Heart left ventricle (tissue), 16 donors: Measurements from ENCODE around the gene PACSIN1. TPM values are rescaled to one million over a fixed set of nuclear protein-coding genes. Genes with fewer than 3 reads are reported as not detected.
"Not testable (repeated sequence)": the region's sequence is repeated elsewhere in the genome, so short reads cannot be mapped to it uniquely, and the experiment has no call there.

ENCODE experiments used
- ATAC-seq, 4 donors: fragments of 200-7000 bp; cut with Tn5 transposase; one replicate each; pipeline ENCODE4 v1.9.1; 2020 to 2022; ENCODE audit warnings: moderate library complexity in 4 of 4, mild to moderate bottlenecking in 3 of 4, moderate number of reproducible peaks in 1 of 4
- DNase-seq, 5 donors: peaks; one replicate each; pipeline ENCODE4 v3.0.0-alpha.2; 2020
- H3K27ac ChIP-seq, 12 donors: fragments of 200-600 bp; sonication (generic) in 4 of 12; one replicate each; pipeline versions ENCODE4 v1.5.0 to v1.8.0; 2016 to 2022; ENCODE audit warnings: mild to moderate bottlenecking in 2 of 12
- H3K27me3 ChIP-seq, 9 donors: fragments of 200-600 bp; sonication (generic) in 2 of 9; one replicate each; pipeline versions ENCODE4 v1.5.1 to v1.8.0; 2016 to 2022; ENCODE audit warnings: mild to moderate bottlenecking in 3 of 9
- H3K36me3 ChIP-seq, 9 donors: fragments of 200-600 bp; sonication (generic) in 2 of 9; one replicate each; pipeline versions ENCODE4 v1.5.0 to v1.8.0; 2018 to 2022; ENCODE audit warnings: mild to moderate bottlenecking in 2 of 9
- H3K4me1 ChIP-seq, 12 donors: fragments of 200-600 bp; sonication (generic) in 4 of 12; one replicate each; pipeline versions ENCODE4 v1.5.0 to v1.8.0; 2016 to 2022; ENCODE audit warnings: mild to moderate bottlenecking in 3 of 12
- H3K4me3 ChIP-seq, 12 donors: fragments of 200-600 bp; sonication (generic) in 4 of 12; one replicate each; pipeline versions ENCODE4 v1.5.0 to v1.8.0; 2017 to 2022; ENCODE audit warnings: mild to moderate bottlenecking in 9 of 12, moderate library complexity in 4 of 12
- H3K9me3 ChIP-seq, 12 donors: fragments of 200-600 bp; sonication (generic) in 4 of 12; one replicate each; pipeline versions ENCODE4 v1.5.0 to v1.8.0; 2016 to 2022; ENCODE audit warnings: mild to moderate bottlenecking in 1 of 12
- POLR2A ChIP-seq, 2 donors: fragments of 450-650 bp; IDR thresholded peaks; one replicate each; pipeline ENCODE4 v1.6.1; 2017; ENCODE audit warnings: antibody characterized with exemption in 2 of 2, mild to moderate bottlenecking in 2 of 2, moderate library complexity in 2 of 2
- WGBS, 4 donors: extraction: QIAGEN DNeasy Blood & Tissue Kit in 2 of 4; methylation state at CpG; one replicate each; pipeline versions ENCODE4 v1.1.5 to v1.1.7; 2013 to 2018; 5-methylcytosine and 5-hydroxymethylcytosine counted together
- intact Hi-C, 10 donors: fragments of 100-400 bp; cut with DNase I; formaldehyde crosslinking; loops; one replicate each; pipeline versions ENCODE4 v1.11.1 to v1.14.2; 2022
- polyA plus RNA-seq, 2 donors: library from polyadenylated mRNA; stranded (reverse); fragments of 200-250 nt; gene quantifications; one replicate each; pipeline ENCODE4 v1.2.3, GENCODE V29; 2013
- total RNA-seq, 9 donors: library from RNA; depleted of rRNA in 2 of 9; stranded (reverse); fragments of >200 nt in 2 of 9; fragmentation: NEBNext Ultra II Directional in 3 of 9; extraction: Animal tissue kit (Norgen Biotek cat#: 25700) in 3 of 9; gene quantifications; one replicate each; pipeline versions ENCODE4 v1.1.0 to v1.2.4, GENCODE V29; 2016 to 2023
- TF ChIP-seq, protein P1 (sequence below), 12 donors: fragments of 200-600 bp; sonication (generic) in 4 of 12; IDR thresholded peaks; one replicate each; pipeline versions ENCODE4 v1.5.0 to v1.8.0; 2018 to 2022; ENCODE audit warnings: antibody characterized with exemption in 12 of 12, mild to moderate bottlenecking in 5 of 12
- donor health status: ischemic (EF 13 %, LVEDD 7.1; RV severe dilation, severe dysfunction).
- donor health status: healthy with polysubstance abuse.
- donor health status: DM: no; HTN: yes; CAD: no.
- donor health status: DM: no; HTN: no; CAD: no.
- donor health status: ischemic (EF 25% LVEDD 6.9; RV normal size, moderate dysfunction).
- donor health status: ischemic (EF 25% LVEDD 5.7; RV mildly dilated, moderate dysfunction).
- donor health status: healthy.
- donor health status: DM: yes; HTN: yes; CAD: no.
- donor health status: ischemic (EF 35%, LVEDD 5.7; RV mildly dilated, moderate dysfunction).
- donor health status: nonischemic (EF 11% LVEDD 7.7; RV severe dilation, severe dysfunction).
- donor health status: DM: yes; HTN: yes; CAD: no.
- donor health status: PGD.
- donor health status: ischemic (EF 29% LVEDD 5.4; RV normal size, mild dysfunction).
- donor health status: nonischemic (EF 23%, LVEDD 6.1; RV moderate dilation, normal function).

The PACSIN1 gene
- total and polyA plus RNA-seq, 11 donors: 1.6 to 12.7 (median 6.0) TPM

DNA sequence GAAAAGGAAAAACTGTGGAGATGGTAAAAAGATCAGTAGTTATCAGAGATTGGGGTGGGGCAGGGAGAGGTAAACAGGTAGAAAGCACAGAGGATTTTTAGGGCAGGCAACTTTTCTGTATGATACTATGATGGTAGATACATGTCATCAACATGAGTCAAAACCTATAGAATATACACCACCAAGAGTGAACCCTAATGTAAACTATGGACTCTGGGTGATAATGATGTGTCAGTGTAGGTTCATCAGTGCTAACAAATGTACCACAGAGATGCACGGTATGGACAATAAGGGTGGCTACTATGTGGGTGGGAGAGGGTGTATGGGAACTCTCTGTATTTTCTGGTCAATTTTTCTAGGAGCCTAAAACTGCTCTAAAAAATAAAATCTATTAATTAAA, 18.5 kb downstream of the PACSIN1 start:
- no peak for ATAC-seq
- Histone ChIP-seq H3K27ac (no peak overlapping the region), H3K36me3 (no peaks in the 10 kb centered on the region), H3K4me3 (no peak overlapping the region), H3K9me3 (no peaks in the 10 kb centered on the region), H3K27me3 (peaks cover 0 to 8% (median 0%) of the 10 kb centered on the region in 9 donors), H3K4me1 (no peaks in the 10 kb centered on the region)
- TF ChIP-seq, protein P1, sequence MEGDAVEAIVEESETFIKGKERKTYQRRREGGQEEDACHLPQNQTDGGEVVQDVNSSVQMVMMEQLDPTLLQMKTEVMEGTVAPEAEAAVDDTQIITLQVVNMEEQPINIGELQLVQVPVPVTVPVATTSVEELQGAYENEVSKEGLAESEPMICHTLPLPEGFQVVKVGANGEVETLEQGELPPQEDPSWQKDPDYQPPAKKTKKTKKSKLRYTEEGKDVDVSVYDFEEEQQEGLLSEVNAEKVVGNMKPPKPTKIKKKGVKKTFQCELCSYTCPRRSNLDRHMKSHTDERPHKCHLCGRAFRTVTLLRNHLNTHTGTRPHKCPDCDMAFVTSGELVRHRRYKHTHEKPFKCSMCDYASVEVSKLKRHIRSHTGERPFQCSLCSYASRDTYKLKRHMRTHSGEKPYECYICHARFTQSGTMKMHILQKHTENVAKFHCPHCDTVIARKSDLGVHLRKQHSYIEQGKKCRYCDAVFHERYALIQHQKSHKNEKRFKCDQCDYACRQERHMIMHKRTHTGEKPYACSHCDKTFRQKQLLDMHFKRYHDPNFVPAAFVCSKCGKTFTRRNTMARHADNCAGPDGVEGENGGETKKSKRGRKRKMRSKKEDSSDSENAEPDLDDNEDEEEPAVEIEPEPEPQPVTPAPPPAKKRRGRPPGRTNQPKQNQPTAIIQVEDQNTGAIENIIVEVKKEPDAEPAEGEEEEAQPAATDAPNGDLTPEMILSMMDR (IDR thresholded peaks at IDR 0.05): no peak
- TF ChIP-seq POLR2A (IDR thresholded peaks at IDR 0.05): no peak
- no peak for DNase-seq
- intact Hi-C loops: no loop called here
- WGBS, 4 donors: 61 to 75% (median 72%) methylated on average over 1 of the region's 1 CpG

- TF ChIP-seq, protein P1 (IDR thresholded peaks at IDR 0.05): no peak
- no peak for TF ChIP-seq POLR2A (IDR thresholded peaks at IDR 0.05)
- ATAC-seq (no peak), DNase-seq (no peak)
- Histone ChIP-seq H3K27ac (no peak overlapping the region), H3K4me3 (no peak overlapping the region), H3K4me1 (no peaks in the 10 kb centered on the region), H3K9me3 (no peaks in the 10 kb centered on the region), H3K36me3 (no peaks in the 10 kb centered on the region), H3K27me3 (peaks cover 0 to 8% (median 0%) of the 10 kb centered on the region in 9 donors)
- intact Hi-C loops: no loop called here
- WGBS, 4 donors: 66 to 77% (median 67%) methylated on average over 7 of the region's 7 CpGs
Measured at GRCh38 chr6:34484899-34485298, 19.0 kb downstream of the PACSIN1 start.

- no peaks in the 10 kb centered on the region for H3K36me3 ChIP-seq
- H3K9me3 ChIP-seq: no peaks in the 10 kb centered on the region
- DNase-seq (no peak), ATAC-seq (no peak)
- intact Hi-C loops: no loop called here
- TF ChIP-seq POLR2A (IDR thresholded peaks at IDR 0.05): no peak
- TF ChIP-seq, protein P1 (IDR thresholded peaks at IDR 0.05): no peak
- H3K27ac ChIP-seq: no peak overlapping the region
- 79 to 83% (median 81%) methylated on average over 14 of the region's 14 CpGs for WGBS, 4 donors
- H3K4me3 ChIP-seq: no peak overlapping the region
- peaks cover 0 to 8% (median 0%) of the 10 kb centered on the region in 9 donors for H3K27me3 ChIP-seq
- H3K4me1 ChIP-seq: no peaks in the 10 kb centered on the region
Measured at GRCh38 chr6:34485321-34486060, 19.6 kb downstream of the PACSIN1 start.

DNA sequence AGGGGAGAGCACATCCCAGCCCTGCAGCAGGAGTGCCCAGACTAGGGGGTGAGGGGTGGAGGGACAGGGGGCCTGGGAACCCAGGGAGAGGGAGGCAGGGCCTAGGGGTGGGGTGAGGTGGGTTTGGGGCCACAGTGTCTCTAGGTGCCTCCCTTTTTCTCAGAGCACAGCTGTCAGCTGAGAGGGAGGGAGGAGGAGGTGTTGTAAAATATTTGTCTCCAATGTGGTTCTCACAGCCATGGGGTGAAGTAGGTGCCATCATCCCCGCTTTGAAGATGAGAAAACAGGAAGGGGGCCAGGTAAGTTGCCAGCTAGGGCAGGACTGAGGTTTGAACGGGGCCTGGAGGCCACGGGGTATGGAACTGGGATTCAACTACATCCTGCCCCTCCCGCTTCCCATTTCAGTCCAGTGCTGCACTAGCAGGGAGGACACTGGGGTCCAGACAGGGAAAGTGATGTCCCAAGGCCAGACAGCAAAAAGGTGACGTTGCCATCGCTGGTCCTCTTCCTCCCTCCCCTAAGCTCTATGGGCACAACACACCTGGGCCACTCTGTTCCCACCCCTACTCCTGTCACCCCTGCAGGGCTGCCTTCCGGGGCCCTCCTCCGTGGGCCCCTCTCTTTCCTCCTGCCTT, 20.3 kb downstream of the PACSIN1 start:
- ATAC-seq: no peak
- Histone ChIP-seq H3K4me3 (no peak overlapping the region), H3K4me1 (no peaks in the 10 kb centered on the region), H3K36me3 (no peaks in the 10 kb centered on the region), H3K9me3 (no peaks in the 10 kb centered on the region), H3K27ac (no peak overlapping the region), H3K27me3 (peaks cover 0 to 8% (median 0%) of the 10 kb centered on the region in 9 donors)
- no peak for DNase-seq
- no peak for TF ChIP-seq POLR2A (IDR thresholded peaks at IDR 0.05)
- TF ChIP-seq, protein P1 (IDR thresholded peaks at IDR 0.05): no peak
- WGBS, 4 donors: 69 to 88% (median 74%) methylated on average over 8 of the region's 8 CpGs
- intact Hi-C loops: no loop called here

DNA sequence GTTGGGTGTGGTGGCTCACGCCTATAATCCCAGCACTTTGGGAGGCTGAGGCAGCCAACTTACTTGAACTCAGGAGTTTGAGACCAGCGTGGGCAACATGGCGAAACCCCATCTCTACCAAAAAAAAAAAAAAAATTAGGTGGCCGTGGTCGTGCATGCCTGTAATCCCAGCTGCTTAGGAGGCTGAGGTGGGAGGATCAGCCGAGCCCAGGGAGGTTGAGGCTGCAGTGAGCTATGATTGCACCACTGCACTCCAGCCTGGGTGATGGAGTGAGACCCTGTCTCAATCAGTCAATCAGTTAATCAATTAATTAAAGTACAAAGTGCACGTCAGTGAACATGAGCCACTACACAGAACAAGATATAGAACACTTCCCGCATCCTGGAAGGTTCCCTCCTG, 21.0 kb downstream of the PACSIN1 start:
- DNase-seq, H3K4me3 ChIP-seq, H3K9me3 ChIP-seq, intact Hi-C loops, H3K27ac ChIP-seq, H3K36me3 ChIP-seq, H3K4me1 ChIP-seq, ATAC-seq, H3K27me3 ChIP-seq: not testable (repeated sequence)
- 86 to 90% (median 89%) methylated on average over 8 of the region's 8 CpGs for WGBS, 4 donors
